HG03521 (cell line): ENCODE measurements around the gene SCFD2.
"Not testable (repeated sequence)": the region's sequence is repeated elsewhere in the genome, so short reads cannot be mapped to it uniquely, and the experiment has no call there.

Source experiments
- ATAC-seq: cut with Tn5 transposase; IDR thresholded peaks from one replicate; pipeline ENCODE4 v1.9.1; 2021; ENCODE audit warnings: mild to moderate bottlenecking, moderate library complexity; ENCODE audit not compliant: unreplicated experiment

SCFD2 gene

DNA sequence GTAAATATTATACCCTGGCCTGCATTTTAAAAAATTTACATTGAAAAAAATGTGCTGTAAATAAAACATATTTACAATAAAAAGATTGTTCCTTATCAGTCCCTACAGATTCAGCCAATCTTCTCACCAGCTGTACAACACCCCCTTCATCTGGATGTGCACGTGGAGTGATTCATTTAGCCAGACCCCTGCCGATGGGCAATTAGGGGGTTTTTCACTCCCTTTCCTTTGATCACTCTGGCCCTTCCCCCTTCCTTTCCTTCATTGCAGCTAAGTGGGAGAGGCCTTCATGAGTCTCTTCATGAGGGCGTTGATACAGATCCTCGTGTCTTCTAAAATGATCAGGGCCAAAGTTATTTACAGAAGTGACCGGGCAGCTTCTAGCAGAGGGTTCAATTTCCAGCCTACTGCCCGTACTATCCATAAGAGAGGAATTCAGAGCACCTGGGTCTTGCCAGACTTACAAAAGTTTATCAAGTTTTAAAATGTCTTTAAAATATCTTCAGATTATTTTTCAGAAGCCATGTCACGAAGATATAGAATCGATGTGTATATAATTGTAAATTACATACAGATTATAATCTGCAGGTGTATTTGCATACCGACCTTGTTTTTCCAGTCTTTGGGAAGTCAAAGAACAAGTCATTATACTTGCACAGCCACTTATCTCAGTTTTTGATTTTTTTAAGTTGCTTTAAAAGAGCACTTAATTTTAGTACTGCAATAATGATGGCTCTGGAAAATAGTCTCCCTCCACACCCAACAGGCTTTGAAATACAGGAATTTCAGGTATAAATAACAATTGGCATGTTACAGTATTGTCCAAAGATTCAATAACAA lies 525.1 kb downstream of the SCFD2 start:
- no peak for ATAC-seq

- no peak for ATAC-seq
Observed at GRCh38 chr4:52838729-52839586, 526.9 kb downstream of the SCFD2 start.

DNA sequence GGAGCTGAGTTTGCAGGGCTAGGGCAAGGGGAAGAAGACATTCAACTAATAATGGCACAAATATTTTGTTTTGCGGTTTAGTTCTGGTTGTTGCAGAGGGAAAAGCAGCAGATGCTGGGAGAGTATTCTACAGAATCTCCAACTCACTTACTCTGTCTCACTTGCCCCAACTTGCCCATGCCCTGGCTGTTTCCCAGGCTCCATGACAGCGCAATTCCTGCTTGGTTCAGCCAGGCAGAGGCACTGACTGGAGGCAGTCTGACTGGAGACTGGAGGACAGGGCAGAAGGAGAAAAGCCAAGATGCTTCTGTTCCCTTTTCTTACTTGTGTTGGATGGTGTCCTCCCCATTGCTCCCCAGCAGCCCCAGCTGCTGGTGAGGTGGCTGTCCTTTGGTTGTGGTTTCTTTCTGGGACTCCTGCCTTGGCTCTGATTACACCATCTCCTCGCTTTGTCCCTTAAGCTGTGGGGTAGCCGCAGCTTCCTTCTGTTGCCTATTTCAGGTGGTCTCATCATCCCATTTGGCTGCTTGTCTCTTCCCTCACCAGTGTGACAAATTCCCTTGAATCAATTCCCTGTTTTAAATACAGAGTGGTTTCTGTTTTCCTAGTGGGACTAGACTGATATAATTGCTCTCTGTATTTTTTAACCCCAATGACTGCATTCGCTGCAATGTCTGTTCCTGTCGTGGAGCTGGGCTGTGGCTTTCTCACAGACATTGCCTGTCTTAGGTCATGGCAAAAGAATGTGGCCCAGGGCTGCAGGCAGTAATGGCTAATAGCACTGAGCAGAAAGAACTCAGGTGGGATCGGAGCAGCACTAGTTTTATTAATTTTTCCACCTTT lies 527.9 kb downstream of the SCFD2 start:
- no peak for ATAC-seq

DNA sequence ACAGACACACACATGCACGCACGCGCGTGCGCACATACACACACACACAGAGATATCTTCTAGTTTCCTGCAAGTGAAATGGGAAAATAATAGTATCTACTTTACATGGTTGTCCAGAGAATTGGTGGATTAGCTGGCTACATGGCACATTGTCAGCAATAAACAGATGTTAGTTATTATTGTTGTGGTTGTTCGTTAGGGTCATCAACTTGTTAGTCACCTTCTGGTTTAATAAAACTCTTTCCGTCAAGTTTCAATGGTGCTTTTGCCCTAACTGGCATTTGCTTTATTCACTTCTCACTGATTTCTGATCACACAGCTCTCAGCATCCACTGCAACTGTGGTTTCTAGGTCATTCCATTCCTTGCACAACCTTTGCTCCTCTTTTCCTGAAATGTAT lies 529.2 kb downstream of the SCFD2 start:
- ATAC-seq: no peak

- no peak for ATAC-seq
Observed at GRCh38 chr4:52836120-52836519, 529.7 kb downstream of the SCFD2 start.

DNA sequence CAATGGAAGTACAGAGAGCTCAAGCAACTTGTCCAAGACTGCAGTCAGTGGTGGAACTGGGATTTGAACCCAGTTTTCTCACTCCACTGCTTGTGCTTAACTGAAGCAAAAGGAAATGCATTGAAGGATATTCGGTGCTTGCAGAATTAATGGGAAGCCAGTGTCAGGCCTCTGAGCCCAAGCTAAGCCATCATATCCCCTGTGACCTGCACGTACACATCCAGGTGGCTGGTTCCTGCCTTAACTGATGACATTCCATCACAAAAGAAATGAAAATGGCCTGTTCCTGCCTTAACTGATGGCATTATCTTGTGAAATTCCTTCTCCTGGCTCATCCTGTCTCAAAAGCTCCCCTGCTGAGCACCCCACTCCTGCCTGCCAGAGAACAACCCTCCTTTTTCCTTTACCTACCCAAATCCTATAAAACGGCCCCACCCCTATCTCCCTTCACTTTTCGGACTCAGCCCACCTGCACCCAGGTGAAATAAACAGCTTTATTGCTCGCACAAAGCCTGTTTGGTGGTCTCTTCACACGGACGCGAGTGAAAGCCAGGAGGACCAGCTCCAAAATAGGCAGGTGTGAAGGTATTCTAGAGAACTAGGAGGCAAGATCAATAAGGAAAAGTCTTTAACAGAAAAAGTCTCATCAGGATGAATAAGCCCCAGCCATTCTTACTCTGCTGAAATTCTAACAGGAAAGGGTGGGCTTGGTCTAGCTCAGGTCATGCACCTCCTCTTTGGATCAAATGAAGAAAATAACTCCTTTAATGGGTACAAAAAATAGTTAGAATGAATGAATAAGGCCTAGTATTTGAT lies 531.0 kb downstream of the SCFD2 start:
- not testable (repeated sequence) for ATAC-seq

DNA sequence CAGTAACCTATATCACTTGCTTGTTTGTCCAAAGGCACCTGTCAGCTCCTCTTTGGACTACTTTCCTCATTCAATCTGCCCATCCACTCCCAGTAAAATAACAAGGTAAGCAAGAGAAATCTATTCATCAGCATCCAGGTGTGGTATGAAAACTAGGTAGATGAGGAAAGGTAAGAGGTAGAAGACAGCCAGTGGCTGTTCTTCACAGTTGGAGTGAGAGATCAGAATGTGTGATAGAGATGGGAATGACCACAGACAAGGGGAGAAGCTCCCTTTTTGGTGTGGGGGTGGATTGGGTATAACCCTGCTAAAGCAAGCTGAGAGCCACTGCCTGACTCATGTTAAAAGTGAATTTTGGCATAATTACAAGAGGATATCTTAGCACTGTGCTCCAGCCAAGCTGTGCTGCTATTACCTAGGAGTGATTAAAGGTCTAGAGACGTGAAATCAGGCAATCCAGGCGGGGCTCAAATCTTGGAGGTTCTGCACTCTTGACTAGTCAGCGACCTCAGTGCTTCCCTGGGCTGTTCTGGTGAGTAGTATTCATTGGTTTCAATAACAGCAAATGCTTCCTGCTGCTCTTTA lies 531.8 kb downstream of the SCFD2 start:
- no peak for ATAC-seq

- ATAC-seq: no peak
Observed at GRCh38 chr4:52825460-52826090, 540.3 kb downstream of the SCFD2 start.

GRCh38 chr4:52824603-52825459 lies 541.0 kb downstream of the SCFD2 start:
- no peak for ATAC-seq

- no peak for ATAC-seq
Observed at GRCh38 chr4:52824270-52824602, 541.6 kb downstream of the SCFD2 start.

GRCh38 chr4:52823702-52824092 lies 542.2 kb downstream of the SCFD2 start:
- ATAC-seq: no peak
